H1 (cell line): ENCODE results near the gene DKC1. TPM values are rescaled to one million over a fixed set of nuclear protein-coding genes. Genes with fewer than 3 reads are reported as not detected.
A peak's percentile ranks its signal among the peaks of the same experiment; 100 is the strongest.

Experiments
- CTCF ChIA-PET: fragments of 300-600 bp; sonication (Branson Sonifier 250); formaldehyde crosslinking; loops from one replicate; lab custom pipeline; 2021; ENCODE audit not compliant: partially characterized antibody; lab: Charles Lee
- POLR2A ChIA-PET: fragments of 300-600 bp; sonication (Branson Sonifier 250); formaldehyde crosslinking; loops from one replicate; lab custom pipeline; 2021; ENCODE audit warnings: inconsistent platforms; ENCODE audit not compliant: partially characterized antibody; lab: Charles Lee
- DNase-seq, 2 experiments: peaks; one replicate each; pipeline versions ENCODE4 v3.0.0 to v3.0.0-alpha.2; 2010 to 2022; ENCODE audit warnings: low spot score in 2 of 2, low read depth in 1 of 2, mixed read lengths in 1 of 2
- FAIRE-seq: peaks from 2 replicates; lab custom pipeline; 2011; peaks lifted over from hg19 to GRCh38; lab: Jason Lieb, UNC
- H2AFZ ChIP-seq: 2 replicates; pipeline ENCODE4 v1.8.1; 2012; ENCODE audit warnings: low read length, inconsistent platforms
- H2AK5ac ChIP-seq: 2 replicates; pipeline ENCODE4 v1.6.1; 2013; ENCODE audit warnings: low read depth, low read length
- H2BK120ac ChIP-seq: replicated peaks from 2 replicates; pipeline ENCODE3; 2013; ENCODE audit warnings: low read depth, low read length, inconsistent platforms
- H2BK12ac ChIP-seq: 2 replicates; pipeline ENCODE4 v1.6.1; 2013; ENCODE audit warnings: low read depth, low read length
- H2BK15ac ChIP-seq: 2 replicates; pipeline ENCODE4 v1.6.1; 2013; ENCODE audit warnings: low read length
- H2BK20ac ChIP-seq: 2 replicates; pipeline ENCODE4 v1.6.1; 2013; ENCODE audit warnings: low read length
- H2BK5ac ChIP-seq: 2 replicates; pipeline ENCODE4 v1.6.1; 2013; ENCODE audit warnings: low read depth, low read length
- H3K14ac ChIP-seq: 2 replicates; pipeline ENCODE4 v1.6.1; 2013; ENCODE audit warnings: inconsistent platforms; ENCODE audit not compliant: insufficient read length
- H3K18ac ChIP-seq: 2 replicates; pipeline ENCODE4 v1.6.1; 2013; ENCODE audit warnings: low read length; ENCODE audit errors: extremely low read depth
- H3K23ac ChIP-seq: 2 replicates; pipeline ENCODE4 v1.6.1; 2013; ENCODE audit warnings: inconsistent platforms; ENCODE audit not compliant: insufficient read length
- H3K23me2 ChIP-seq: 2 replicates; pipeline ENCODE4 v1.6.1; 2013; ENCODE audit warnings: low read depth, low read length
- H3K27ac ChIP-seq: 2 replicates; pipeline ENCODE4 v1.6.1; 2011; ENCODE audit warnings: low read depth, low read length, inconsistent platforms
- H3K27me3 ChIP-seq, 4 experiments: replicated peaks in 1 of 4; 1 replicate in 1 of 4; 2 replicates in 3 of 4; pipeline versions ENCODE4 v1.6.1 to v1.8.1; 2011 to 2013; ENCODE audit warnings: low read length in 3 of 4, mild to moderate bottlenecking in 3 of 4, inconsistent platforms in 2 of 4, mixed read lengths in 2 of 4, moderate library complexity in 1 of 4; ENCODE audit not compliant: control insufficient read depth in 3 of 4, insufficient read depth in 3 of 4; ENCODE audit errors: extremely low read depth in 1 of 4
- H3K36me3 ChIP-seq, 4 experiments: 2 replicates each; pipeline versions ENCODE4 v1.6.1 to v1.8.1; 2011 to 2013; ENCODE audit warnings: mild to moderate bottlenecking in 4 of 4, low read length in 3 of 4, moderate library complexity in 2 of 4, control low read depth in 1 of 4, inconsistent platforms in 1 of 4; ENCODE audit not compliant: insufficient read depth in 4 of 4, control insufficient read depth in 2 of 4
- H3K4ac ChIP-seq: replicated peaks from 2 replicates; pipeline ENCODE3; 2013; ENCODE audit warnings: low read length, low read depth, mixed read lengths, inconsistent platforms; ENCODE audit not compliant: insufficient read length
- H3K4me1 ChIP-seq, 4 experiments: replicated peaks in 1 of 4; 1 replicate in 1 of 4; 2 replicates in 3 of 4; pipeline versions ENCODE4 v1.6.1 to v1.8.1; 2011 to 2013; ENCODE audit warnings: low read length in 3 of 4, inconsistent platforms in 2 of 4, mixed read lengths in 1 of 4; ENCODE audit not compliant: insufficient read depth in 4 of 4, control insufficient read depth in 3 of 4
- H3K4me2 ChIP-seq, 2 experiments: 2 replicates each; pipeline versions ENCODE4 v1.6.1 to v1.8.1; 2011 to 2013; ENCODE audit warnings: low read depth in 2 of 2, low read length in 2 of 2, control low read depth in 1 of 2, inconsistent platforms in 1 of 2, mild to moderate bottlenecking in 1 of 2; ENCODE audit not compliant: insufficient read depth in 1 of 2
- H3K4me3 ChIP-seq, 4 experiments: fragments of 200-600, 300-600 bp in 1 of 4; sonication (generic), shearing (Covaris generic), sonication (Bioruptor Twin) in 1 of 4; 2 replicates each; pipeline versions ENCODE4 v1.5.1 to v1.8.1; 2011 to 2016; ENCODE audit warnings: low read length in 4 of 4, low read depth in 3 of 4, control low read depth in 2 of 4, inconsistent platforms in 2 of 4, mild to moderate bottlenecking in 2 of 4, mixed read lengths in 1 of 4, moderate library complexity in 1 of 4; ENCODE audit not compliant: insufficient read depth in 2 of 4; ENCODE audit errors: extremely low read depth in 1 of 4
- H3K56ac ChIP-seq: replicated peaks from 2 replicates; pipeline ENCODE3; 2013; ENCODE audit warnings: low read depth, mild to moderate bottlenecking, mixed read lengths, low read length, inconsistent platforms; ENCODE audit not compliant: insufficient read length
- H3K79me1 ChIP-seq: 2 replicates; pipeline ENCODE4 v1.6.1; 2013; ENCODE audit warnings: low read depth, low read length, control low read depth
- H3K79me2 ChIP-seq, 2 experiments: 2 replicates each; pipeline versions ENCODE4 v1.6.1 to v1.8.1; 2012 to 2013; ENCODE audit warnings: low read length in 2 of 2, mild to moderate bottlenecking in 2 of 2, inconsistent platforms in 1 of 2; ENCODE audit not compliant: insufficient read depth in 2 of 2, control insufficient read depth in 1 of 2
- H3K9ac ChIP-seq, 4 experiments: replicated peaks in 1 of 4; 1 replicate in 1 of 4; 2 replicates in 3 of 4; pipeline versions ENCODE4 v1.6.1 to v1.8.1; 2011 to 2013; ENCODE audit warnings: low read depth in 3 of 4, low read length in 3 of 4, control low read depth in 2 of 4, mild to moderate bottlenecking in 2 of 4, moderate library complexity in 2 of 4, inconsistent platforms in 1 of 4; ENCODE audit errors: extremely low read depth in 1 of 4
- H3K9me3 ChIP-seq, 2 experiments: 2 replicates each; pipeline versions ENCODE4 v1.6.1 to v1.8.1; 2012 to 2013; ENCODE audit warnings: mild to moderate bottlenecking in 2 of 2, moderate library complexity in 2 of 2, control low read depth in 1 of 2, inconsistent platforms in 1 of 2, low read depth in 1 of 2, low read length in 1 of 2, mixed read lengths in 1 of 2; ENCODE audit not compliant: insufficient read depth in 2 of 2
- H4K20me1 ChIP-seq, 2 experiments: replicated peaks in 1 of 2; 2 replicates each; pipeline versions ENCODE3 to v1.8.1; 2011 to 2013; ENCODE audit warnings: inconsistent platforms in 2 of 2, low read length in 2 of 2, mild to moderate bottlenecking in 1 of 2; ENCODE audit not compliant: insufficient read depth in 2 of 2, control insufficient read depth in 1 of 2
- H4K5ac ChIP-seq: 2 replicates; pipeline ENCODE4 v1.6.1; 2013; ENCODE audit warnings: low read length, low read depth, mixed read lengths, inconsistent platforms; ENCODE audit not compliant: insufficient read length
- H4K8ac ChIP-seq: 2 replicates; pipeline ENCODE4 v1.8.0; 2013; ENCODE audit warnings: mild to moderate bottlenecking, moderate library complexity, low read length, inconsistent platforms; ENCODE audit not compliant: insufficient read depth; ENCODE audit errors: extremely low read depth
- H4K91ac ChIP-seq: replicated peaks from 2 replicates; pipeline ENCODE3; 2013; ENCODE audit warnings: low read length, mixed read lengths, inconsistent platforms; ENCODE audit not compliant: insufficient read length
- RAD21 ChIP-seq, 2 experiments: IDR thresholded peaks in 1 of 2; conservative IDR thresholded peaks in 1 of 2; 2 replicates each; pipeline ENCODE4 v1.6.1; 2011; ENCODE audit warnings: low read depth in 2 of 2, low read length in 2 of 2, improper control_type of control experiment in 1 of 2, inconsistent platforms in 1 of 2, mild to moderate bottlenecking in 1 of 2, moderate library complexity in 1 of 2
- SP4 ChIP-seq: IDR thresholded peaks from 2 replicates; pipeline ENCODE4 v1.6.1; 2012; ENCODE audit warnings: low read length, inconsistent platforms
- WGBS, 2 experiments: shearing (Covaris generic) in 1 of 2; methylation state at CpG; one replicate each; pipeline versions ENCODE4 v1.1.6 to v1.1.7; 2013 to 2015; ENCODE audit warnings: low lambda C conversion rate in 2 of 2, mixed read lengths in 2 of 2, inconsistent platforms in 1 of 2, low coverage in 1 of 2, missing lambda C conversion rate in 1 of 2; ENCODE audit not compliant: insufficient replicate concordance in 2 of 2, insufficient coverage in 1 of 2, insufficient read length in 1 of 2; ENCODE audit errors: extremely low coverage in 1 of 2, missing lambda C conversion rate in 1 of 2; 5-methylcytosine and 5-hydroxymethylcytosine counted together
- polyA plus RNA-seq, 7 experiments: library from polyadenylated mRNA; depleted of rRNA in 3 of 7; stranded (reverse) in 5 of 7; unstranded in 2 of 7; fragments of >200 nt in 5 of 7; fragments of 200-250 nt in 2 of 7; gene quantifications; 1 replicate in 5 of 7; 2 replicates in 1 of 7; 4 replicates in 1 of 7; pipeline versions ENCODE4 v1.2.1 to v1.2.3, GENCODE V29; 2011 to 2013; ENCODE audit warnings: missing spikeins in 2 of 7, mixed read lengths in 2 of 7
- total RNA-seq: library from RNA; stranded (reverse); fragmentation: NEBNext Ultra II Directional; extraction: Animal tissue kit (Norgen Biotek cat#: 25700); gene quantifications from 2 replicates; pipeline ENCODE4 v1.2.1, GENCODE V29; 2021
- TF ChIP-seq, protein P1 (sequence below), 3 experiments: IDR thresholded peaks; 1 replicate in 2 of 3; 2 replicates in 1 of 3; pipeline versions ENCODE4 v1.5.1 to v1.6.1; 2011; ENCODE audit warnings: low read length in 3 of 3, mild to moderate bottlenecking in 3 of 3, inconsistent platforms in 2 of 3, low read depth in 1 of 3, moderate library complexity in 1 of 3; ENCODE audit not compliant: insufficient read depth in 1 of 3; ENCODE audit errors: control extremely low read depth in 1 of 3

The DKC1 gene
- total and polyA plus RNA-seq, 2 of the 8 experiments (the other 6 are each of a cell fraction or from before 2014, with no cell fraction given): 65.6 to 143 TPM

DNA sequence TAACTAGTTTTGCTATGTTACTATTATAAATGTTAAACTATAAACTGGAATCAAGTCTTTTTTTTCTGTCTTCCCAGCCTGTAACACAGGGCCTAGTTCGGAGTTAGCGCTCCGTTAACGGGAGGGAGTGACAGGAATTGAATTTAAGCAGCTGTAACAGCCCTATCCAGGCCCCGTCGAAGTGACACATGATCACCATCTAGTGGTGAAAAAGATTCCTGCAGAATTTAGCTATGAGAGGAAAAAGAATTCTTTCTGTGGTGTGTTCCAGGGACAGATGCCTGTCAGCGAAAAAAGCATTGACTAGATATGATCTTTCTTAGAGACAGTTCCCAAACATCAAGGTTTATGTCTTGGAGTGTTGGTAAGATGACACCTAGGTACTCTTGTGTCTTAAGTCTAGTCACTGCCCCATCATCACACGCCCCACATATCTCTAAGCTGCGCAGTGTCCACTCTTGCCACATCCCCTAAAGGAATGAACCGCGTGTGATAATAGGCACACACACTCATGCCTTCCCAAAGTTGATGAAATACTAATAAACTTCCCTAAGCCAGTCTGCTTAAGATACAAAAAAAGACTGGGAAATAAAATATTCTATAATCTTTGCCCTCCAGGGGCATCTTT is 13.8 kb upstream of the DKC1 start:
- H3K4me3 ChIP-seq: no peak overlapping the region
- H3K23ac ChIP-seq: no peak overlapping the region
- H2AK5ac ChIP-seq: no peak overlapping the region
- H3K4ac ChIP-seq: no peak overlapping the region
- no peaks in the 10 kb centered on the region for H3K9me3 ChIP-seq
- FAIRE-seq: peak; percentile 97
- WGBS, 2 experiments: 63% methylated on average over 9 of the region's 11 CpGs; no CpG with 5 or more reads in 1 of the 2 experiments
- H3K36me3 ChIP-seq: no peaks in the 10 kb centered on the region
- H3K23me2 ChIP-seq: peaks cover 2% of the 10 kb centered on the region; the same call in 1 of the 2 replicates
- H2BK120ac ChIP-seq: no peak overlapping the region
- no peaks in the 10 kb centered on the region for H3K79me1 ChIP-seq
- TF ChIP-seq, protein P1, sequence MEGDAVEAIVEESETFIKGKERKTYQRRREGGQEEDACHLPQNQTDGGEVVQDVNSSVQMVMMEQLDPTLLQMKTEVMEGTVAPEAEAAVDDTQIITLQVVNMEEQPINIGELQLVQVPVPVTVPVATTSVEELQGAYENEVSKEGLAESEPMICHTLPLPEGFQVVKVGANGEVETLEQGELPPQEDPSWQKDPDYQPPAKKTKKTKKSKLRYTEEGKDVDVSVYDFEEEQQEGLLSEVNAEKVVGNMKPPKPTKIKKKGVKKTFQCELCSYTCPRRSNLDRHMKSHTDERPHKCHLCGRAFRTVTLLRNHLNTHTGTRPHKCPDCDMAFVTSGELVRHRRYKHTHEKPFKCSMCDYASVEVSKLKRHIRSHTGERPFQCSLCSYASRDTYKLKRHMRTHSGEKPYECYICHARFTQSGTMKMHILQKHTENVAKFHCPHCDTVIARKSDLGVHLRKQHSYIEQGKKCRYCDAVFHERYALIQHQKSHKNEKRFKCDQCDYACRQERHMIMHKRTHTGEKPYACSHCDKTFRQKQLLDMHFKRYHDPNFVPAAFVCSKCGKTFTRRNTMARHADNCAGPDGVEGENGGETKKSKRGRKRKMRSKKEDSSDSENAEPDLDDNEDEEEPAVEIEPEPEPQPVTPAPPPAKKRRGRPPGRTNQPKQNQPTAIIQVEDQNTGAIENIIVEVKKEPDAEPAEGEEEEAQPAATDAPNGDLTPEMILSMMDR (IDR thresholded peaks at IDR 0.05; ENCODE audit: control extremely low read depth in 1 of 3, insufficient read depth in 1 of 3, low read depth in 1 of 3, low read length in 3 of 3): peak in 2 of 3 experiments; percentile 59 to 61; a peak in 3 of 4 replicates
- TF ChIP-seq RAD21 (IDR thresholded peaks at IDR 0.05 in 1 of 2, conservative IDR thresholded peaks at IDR 0.05 in 1 of 2; ENCODE audit: low read depth in 2 of 2, low read length in 2 of 2) (peak; percentile 73 to 76), SP4 (no peak)
- no peak overlapping the region for H3K27ac ChIP-seq
- no peak overlapping the region for H3K4me2 ChIP-seq
- no peak overlapping the region for H4K8ac ChIP-seq
- H2BK5ac ChIP-seq: no peak overlapping the region
- H2BK15ac ChIP-seq: no peak overlapping the region
- no peaks in the 10 kb centered on the region for H3K4me1 ChIP-seq
- ChIA-PET CTCF (interaction anchor here (0.9 to 3.6 kb wide), 12 partner anchors 9 to 156 kb away, joined by 3 to 22 read pairs (median 6); no protein-coding TSS in a partner anchor), POLR2A (no interaction called here)
- DNase-seq: no peak
- H3K18ac ChIP-seq: no peak overlapping the region
- H3K56ac ChIP-seq: no peak overlapping the region
- peaks cover 8 to 29% (median 27%) of the 10 kb centered on the region in 4 experiments for H3K27me3 ChIP-seq
- H4K20me1 ChIP-seq: peaks cover 0 to 2% of the 10 kb centered on the region in 2 experiments
- H3K14ac ChIP-seq: no peak overlapping the region
- no peak overlapping the region for H4K91ac ChIP-seq
- H4K5ac ChIP-seq: no peak overlapping the region
- no peak overlapping the region for H2BK12ac ChIP-seq
- H3K79me2 ChIP-seq: no peaks in the 10 kb centered on the region
- no peak overlapping the region for H2BK20ac ChIP-seq
- H3K9ac ChIP-seq: no peak overlapping the region
- H2AFZ ChIP-seq: no peak overlapping the region
